ENCODE results near the gene C15orf39. TPM values are rescaled to one million over a fixed set of nuclear protein-coding genes. Genes with fewer than 3 reads are reported as not detected.
"Not testable (repeated sequence)": the region's sequence is repeated elsewhere in the genome, so short reads cannot be mapped to it uniquely, and the experiment has no call there.

C15orf39 gene
- total RNA-seq, 1 donor = 8.1 TPM

DNA sequence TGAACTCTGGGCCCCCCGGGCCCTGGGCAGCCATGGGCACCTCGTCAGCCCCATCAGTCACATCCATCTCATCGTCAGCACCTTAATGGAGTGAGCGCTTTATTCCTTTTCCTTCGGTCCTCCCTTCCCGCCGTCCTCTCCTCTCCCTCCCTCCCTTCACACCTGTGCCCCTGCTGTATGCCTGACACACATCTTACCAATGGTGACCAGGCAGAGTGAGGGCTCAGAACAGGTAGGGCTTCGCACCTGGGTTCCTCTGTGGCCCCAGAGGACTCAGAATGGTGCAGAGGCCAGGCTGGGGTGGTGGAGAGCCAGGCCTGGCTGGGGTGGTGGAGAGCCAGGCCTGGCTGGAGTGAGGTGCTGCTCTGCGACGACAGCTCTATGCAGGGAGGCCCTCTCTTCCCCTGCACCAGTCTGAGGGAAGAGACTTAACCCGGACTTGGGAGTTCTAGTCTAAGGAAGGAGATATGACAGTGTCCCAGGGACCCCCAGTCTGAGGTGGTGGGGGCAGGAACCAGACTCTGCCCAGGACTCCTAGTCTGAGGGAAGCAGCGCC is 11.6 kb downstream of the C15orf39 start:
- TF ChIP-seq, protein P1, sequence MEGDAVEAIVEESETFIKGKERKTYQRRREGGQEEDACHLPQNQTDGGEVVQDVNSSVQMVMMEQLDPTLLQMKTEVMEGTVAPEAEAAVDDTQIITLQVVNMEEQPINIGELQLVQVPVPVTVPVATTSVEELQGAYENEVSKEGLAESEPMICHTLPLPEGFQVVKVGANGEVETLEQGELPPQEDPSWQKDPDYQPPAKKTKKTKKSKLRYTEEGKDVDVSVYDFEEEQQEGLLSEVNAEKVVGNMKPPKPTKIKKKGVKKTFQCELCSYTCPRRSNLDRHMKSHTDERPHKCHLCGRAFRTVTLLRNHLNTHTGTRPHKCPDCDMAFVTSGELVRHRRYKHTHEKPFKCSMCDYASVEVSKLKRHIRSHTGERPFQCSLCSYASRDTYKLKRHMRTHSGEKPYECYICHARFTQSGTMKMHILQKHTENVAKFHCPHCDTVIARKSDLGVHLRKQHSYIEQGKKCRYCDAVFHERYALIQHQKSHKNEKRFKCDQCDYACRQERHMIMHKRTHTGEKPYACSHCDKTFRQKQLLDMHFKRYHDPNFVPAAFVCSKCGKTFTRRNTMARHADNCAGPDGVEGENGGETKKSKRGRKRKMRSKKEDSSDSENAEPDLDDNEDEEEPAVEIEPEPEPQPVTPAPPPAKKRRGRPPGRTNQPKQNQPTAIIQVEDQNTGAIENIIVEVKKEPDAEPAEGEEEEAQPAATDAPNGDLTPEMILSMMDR (IDR thresholded peaks at IDR 0.05; ENCODE audit: insufficient read depth, low read length) = no peak
- H3K4me3 ChIP-seq (ENCODE audit: low read depth, low read length) = no peak overlapping the region
- DNase-seq (ENCODE audit: low read depth) = no peak

DNA sequence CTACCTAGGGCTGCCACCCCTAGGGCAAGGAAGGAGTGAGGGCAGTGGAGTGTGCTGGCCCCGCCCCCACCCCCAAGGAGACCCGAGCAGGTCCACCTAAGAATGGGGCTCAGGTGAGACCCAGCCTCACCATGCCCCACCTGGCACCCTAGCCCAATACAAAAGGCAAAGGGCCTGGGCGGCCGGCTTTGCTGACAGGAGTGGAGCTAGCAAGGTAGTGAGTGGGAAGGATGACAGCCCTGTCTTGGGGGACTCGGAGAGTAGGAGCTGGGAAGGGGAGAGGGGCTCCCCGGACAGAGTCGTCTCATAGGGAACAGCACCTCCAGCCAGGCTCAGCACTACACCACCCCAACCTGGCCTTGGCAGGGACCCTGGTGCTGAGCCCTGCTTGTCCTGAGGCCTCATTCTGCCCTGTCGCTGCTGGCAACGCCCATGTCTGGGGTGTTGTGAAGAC is 12.1 kb downstream of the C15orf39 start:
- TF ChIP-seq, protein P1 (IDR thresholded peaks at IDR 0.05; ENCODE audit: insufficient read depth, low read length) = no peak
- H3K4me3 ChIP-seq (ENCODE audit: low read depth, low read length) = no peak overlapping the region
- DNase-seq (ENCODE audit: low read depth) = no peak

DNA sequence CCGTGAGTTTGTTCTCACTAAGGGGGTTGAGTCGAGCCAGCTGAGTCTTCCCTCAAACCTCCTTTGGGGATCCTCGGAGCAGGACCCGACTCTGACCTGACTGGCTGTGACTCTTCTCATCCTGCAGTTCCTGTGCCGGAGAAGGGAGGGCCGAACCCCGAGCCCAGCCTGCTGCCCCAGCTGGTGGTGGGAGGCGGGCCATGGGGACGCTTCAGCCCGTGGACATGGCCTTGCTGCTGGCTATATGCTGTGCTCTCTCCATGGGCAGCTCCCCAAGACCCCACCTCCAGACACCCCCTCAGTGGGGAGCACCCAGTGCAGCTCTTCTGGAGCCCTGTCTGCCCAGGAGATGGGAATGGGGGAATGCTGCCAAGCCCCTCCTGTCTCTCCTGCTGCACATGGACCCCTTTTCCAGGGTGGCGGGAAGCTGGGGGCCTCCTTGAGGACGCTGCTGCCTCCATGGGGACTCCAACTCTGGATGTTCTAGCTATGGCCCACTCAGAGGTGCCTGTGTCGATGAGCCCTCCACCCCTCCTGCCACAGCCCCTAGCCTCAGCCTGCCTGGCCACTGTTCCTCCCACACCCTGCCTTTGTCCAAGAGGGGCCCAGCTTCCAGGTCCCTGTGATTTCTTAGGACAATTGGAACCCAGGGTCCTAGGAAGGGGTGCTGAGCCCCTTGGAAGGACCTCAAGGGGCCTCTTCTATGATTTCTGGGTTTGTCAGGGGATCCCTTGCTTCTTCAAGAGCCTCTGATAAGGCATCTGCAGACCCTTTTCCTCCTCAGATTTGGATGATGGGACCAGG is 12.8 kb downstream of the C15orf39 start:
- H3K4me3 ChIP-seq (ENCODE audit: low read depth, low read length) = no peak overlapping the region
- TF ChIP-seq, protein P1 (IDR thresholded peaks at IDR 0.05; ENCODE audit: insufficient read depth, low read length) = no peak
- no peak for DNase-seq (ENCODE audit: low read depth)

DNA sequence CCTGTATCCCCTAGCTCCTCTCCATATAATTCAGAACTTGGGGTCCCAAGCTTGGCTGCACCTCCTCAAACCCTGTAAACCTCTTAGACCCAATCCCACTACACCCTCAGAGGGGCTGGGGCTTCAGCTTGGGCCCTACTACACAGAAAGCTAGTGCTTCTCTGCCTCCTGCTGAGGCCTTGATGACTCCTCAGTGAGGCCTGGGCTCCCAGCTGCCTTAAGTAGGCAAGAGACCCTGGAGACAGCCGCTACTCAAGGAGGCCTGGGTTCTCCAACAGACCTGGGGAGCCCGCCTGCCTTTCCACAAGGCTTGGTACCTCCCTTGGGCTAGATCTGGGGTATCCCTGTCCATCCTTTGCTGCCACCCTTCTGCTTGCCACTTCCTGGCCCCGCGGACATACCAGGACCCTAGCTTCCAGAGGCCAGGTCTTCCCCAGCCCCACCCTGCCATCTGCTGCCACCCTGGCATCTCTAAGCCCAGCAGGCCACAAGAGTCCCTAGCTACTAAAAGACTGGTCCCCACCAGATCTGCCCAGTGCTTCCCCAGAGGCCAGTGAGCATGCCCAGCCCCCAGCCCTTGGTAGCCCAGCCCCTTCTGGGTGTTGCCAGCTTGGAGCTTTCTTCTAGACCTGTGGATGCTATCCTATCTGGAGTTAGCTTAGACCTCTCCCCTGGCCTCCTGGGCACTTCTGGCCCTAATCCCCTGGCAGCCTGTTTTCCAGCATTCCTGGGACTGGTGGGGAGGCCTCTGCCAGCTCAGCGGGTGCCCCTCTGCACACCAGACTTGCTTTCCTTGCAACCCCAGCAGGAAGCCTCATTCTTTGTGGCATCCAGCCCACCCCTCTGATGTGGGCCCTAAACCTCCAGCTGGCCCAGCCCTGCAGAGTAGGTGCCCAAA is 13.7 kb downstream of the C15orf39 start:
- TF ChIP-seq, protein P1 (IDR thresholded peaks at IDR 0.05; ENCODE audit: insufficient read depth, low read length) = no peak
- no peak for DNase-seq (ENCODE audit: low read depth)
- H3K4me3 ChIP-seq (ENCODE audit: low read depth, low read length) = no peak overlapping the region

DNA sequence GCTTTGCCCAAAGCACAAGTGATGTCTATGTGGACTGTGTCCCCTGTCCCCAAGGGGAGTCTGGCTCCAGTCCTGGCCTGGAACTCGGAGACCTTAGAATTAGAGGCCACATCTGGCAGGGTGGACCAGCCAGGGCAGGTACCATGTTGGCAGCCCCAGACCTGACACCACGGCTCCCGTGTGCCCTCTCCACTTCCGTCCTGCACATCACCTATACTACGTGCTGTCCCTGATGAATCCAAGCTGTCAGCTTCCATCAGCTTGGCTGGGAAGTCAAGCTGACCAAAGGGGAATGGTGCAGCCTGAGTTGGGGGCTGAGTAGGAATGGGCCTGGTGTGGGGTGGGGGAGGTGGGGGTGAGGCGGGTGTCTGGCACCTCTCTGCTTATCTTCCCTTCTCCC is 15.3 kb downstream of the C15orf39 start:
- TF ChIP-seq, protein P1 (IDR thresholded peaks at IDR 0.05; ENCODE audit: insufficient read depth, low read length) = no peak
- DNase-seq (ENCODE audit: low read depth) = no peak
- no peak overlapping the region for H3K4me3 ChIP-seq (ENCODE audit: low read depth, low read length)

DNA sequence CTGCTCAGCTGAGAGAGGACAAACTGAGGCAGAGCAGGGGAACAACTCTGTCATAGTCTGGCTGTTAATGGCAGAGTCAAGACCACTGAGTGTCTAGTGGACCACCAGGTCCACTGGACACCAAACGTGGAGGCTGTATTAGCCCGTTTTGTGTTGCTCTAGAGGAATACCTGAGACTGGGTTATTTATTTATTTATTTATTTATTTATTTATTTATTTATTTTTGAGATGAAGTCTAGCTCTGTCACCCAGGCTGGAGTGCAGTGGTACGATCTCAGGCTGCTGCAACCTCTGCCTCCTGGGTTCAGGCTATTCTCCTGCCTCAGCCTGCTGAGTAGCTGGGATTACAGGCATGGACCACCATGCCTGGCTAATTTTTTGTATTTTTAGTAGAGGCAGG is 15.9 kb downstream of the C15orf39 start:
- DNase-seq (ENCODE audit: low read depth); H3K4me3 ChIP-seq (ENCODE audit: low read depth, low read length): not testable (repeated sequence)

DNA sequence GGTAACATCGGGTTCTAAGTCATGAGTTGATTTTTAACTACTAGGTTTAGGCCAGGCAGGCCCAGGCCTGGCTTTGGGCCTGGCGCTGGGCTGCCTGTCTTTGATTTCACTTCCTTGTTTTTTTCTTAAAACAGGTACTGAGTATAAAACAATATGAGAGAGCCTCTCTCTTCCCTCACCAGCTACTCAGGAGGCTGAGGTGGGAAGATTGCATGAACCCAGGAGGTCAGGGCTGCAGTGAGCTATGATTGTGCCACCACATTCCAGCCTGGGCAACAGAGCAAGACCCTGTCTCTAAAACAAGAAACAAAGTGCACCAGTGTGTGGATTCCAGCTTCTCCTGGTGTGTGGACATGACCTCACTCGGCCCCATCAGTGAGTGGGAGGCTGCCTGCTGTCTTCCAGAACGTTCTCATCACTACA is 17.8 kb downstream of the C15orf39 start:
- not testable (repeated sequence) for H3K4me3 ChIP-seq (ENCODE audit: low read depth, low read length); DNase-seq (ENCODE audit: low read depth)
